HCT116 (cell line): ENCODE results near the gene ARFIP2. TPM values are rescaled to one million over a fixed set of nuclear protein-coding genes. Genes with fewer than 3 reads are reported as not detected.

ENCODE experiments used
- ATAC-seq: fragments of 200-7000 bp; cut with Tn5 transposase; 2 replicates; pipeline ENCODE4 v1.9.1; 2020; ENCODE audit warnings: mild to moderate bottlenecking, moderate library complexity
- BruUV-seq: library from RNA; stranded (reverse); fragments of 400-500 nt; replicated peaks from 2 replicates; lab custom pipeline; 2021; lab: Mats Ljungman, UMichigan
- CTCF ChIA-PET: fragments of 300-600 bp; sonication (Branson Sonifier 250); formaldehyde crosslinking; loops from one replicate; lab custom pipeline; 2021; ENCODE audit warnings: antibody characterized with exemption; lab: Charles Lee
- POLR2A ChIA-PET: fragments of 300-600, 350-600 bp; sonication (Branson Sonifier 250); formaldehyde crosslinking; loops from one replicate; lab custom pipeline; 2021; ENCODE audit warnings: antibody characterized with exemption; lab: Charles Lee
- RAD21 ChIA-PET, 2 experiments: fragments of 300-600 bp; sonication (Branson Sonifier 250); formaldehyde crosslinking; loops; one replicate each; lab custom pipeline; 2023; ENCODE audit warnings: low total read pairs in 2 of 2; ENCODE audit not compliant: uncharacterized antibody in 2 of 2, unreplicated experiment in 2 of 2, low non-redundant PET in 1 of 2; lab: Charles Lee
- DNase-seq: peaks from one replicate; pipeline ENCODE4 v3.0.0-alpha.2; 2010; ENCODE audit warnings: low read depth, low spot score
- H2AFZ ChIP-seq: fragments of 200-600 bp; shearing (Covaris generic), sonication (generic); 2 replicates; pipeline ENCODE4 v1.6.1; 2017; ENCODE audit warnings: low read depth, mixed run types, mixed read lengths, antibody characterized with exemption, low read length; ENCODE audit not compliant: poor library complexity, severe bottlenecking
- H3K27ac ChIP-seq: 2 replicates; pipeline ENCODE4 v1.5.1; 2012; ENCODE audit warnings: low read depth, low read length
- H3K27me3 ChIP-seq: fragments of 200-600 bp; sonication (generic); 2 replicates; pipeline ENCODE4 v1.6.1; 2016; ENCODE audit warnings: mixed run types, low read length, mixed read lengths; ENCODE audit not compliant: insufficient read depth
- H3K36me3 ChIP-seq, 2 experiments: fragments of 200-500 bp in 1 of 2; fragments of 200-600 bp in 1 of 2; sonication (Bioruptor generic) in 1 of 2; sonication (generic) in 1 of 2; 2 replicates each; pipeline versions ENCODE4 v1.5.1 to v1.6.1; 2014 to 2016; ENCODE audit warnings: low read length in 2 of 2, inconsistent platforms in 1 of 2, mixed read lengths in 1 of 2, mixed run types in 1 of 2; ENCODE audit not compliant: insufficient read depth in 2 of 2, control insufficient read depth in 1 of 2
- H3K4me1 ChIP-seq, 2 experiments: fragments of 200-600 bp in 1 of 2; sonication (generic) in 1 of 2; 2 replicates each; pipeline versions ENCODE4 v1.5.1 to v1.6.1; 2012 to 2017; ENCODE audit warnings: low read length in 2 of 2, inconsistent platforms in 1 of 2, mild to moderate bottlenecking in 1 of 2, mixed read lengths in 1 of 2, mixed run types in 1 of 2, moderate library complexity in 1 of 2; ENCODE audit not compliant: insufficient read depth in 2 of 2, control insufficient read depth in 1 of 2
- H3K4me2 ChIP-seq: fragments of 200-600 bp; sonication (generic); 2 replicates; pipeline ENCODE4 v1.6.1; 2017; ENCODE audit warnings: mixed run types, low read length, mixed read lengths
- H3K4me3 ChIP-seq, 2 experiments: fragments of 200-600 bp in 1 of 2; sonication (generic) in 1 of 2; replicated peaks in 1 of 2; 2 replicates each; pipeline ENCODE4 v1.5.1; 2011 to 2016; ENCODE audit warnings: low read length in 2 of 2, control low read depth in 1 of 2, low read depth in 1 of 2, mild to moderate bottlenecking in 1 of 2, mixed read lengths in 1 of 2, mixed run types in 1 of 2
- H3K79me2 ChIP-seq: fragments of 200-600 bp; sonication (generic); 2 replicates; pipeline ENCODE4 v1.6.1; 2017; ENCODE audit warnings: mild to moderate bottlenecking, mixed run types, low read length, moderate library complexity, mixed read lengths; ENCODE audit not compliant: insufficient read depth
- H3K9ac ChIP-seq: fragments of 200-600 bp; sonication (generic); 2 replicates; pipeline ENCODE4 v1.6.1; 2016; ENCODE audit warnings: low read length, mixed read lengths
- H3K9me2 ChIP-seq: fragments of 200-600 bp; sonication (generic), shearing (Covaris generic); 2 replicates; pipeline ENCODE4 v1.6.1; 2017; ENCODE audit warnings: mixed run types, mild to moderate bottlenecking, moderate library complexity; ENCODE audit not compliant: insufficient read depth
- H3K9me3 ChIP-seq, 2 experiments: fragments of 200-500 bp in 1 of 2; fragments of 200-600 bp in 1 of 2; sonication (Bioruptor generic) in 1 of 2; sonication (generic) in 1 of 2; 2 replicates each; pipeline ENCODE4 v1.6.1; 2014 to 2017; ENCODE audit warnings: low read length in 2 of 2, mixed read lengths in 2 of 2, inconsistent platforms in 1 of 2, low read depth in 1 of 2, mild to moderate bottlenecking in 1 of 2, mixed run types in 1 of 2, moderate library complexity in 1 of 2; ENCODE audit not compliant: control insufficient read depth in 1 of 2, insufficient read depth in 1 of 2
- H4K20me1 ChIP-seq: fragments of 200-600 bp; sonication (generic), shearing (Covaris generic); 2 replicates; pipeline ENCODE4 v1.6.1; 2017; ENCODE audit warnings: mixed run types, mild to moderate bottlenecking, moderate library complexity; ENCODE audit not compliant: insufficient read depth
- CBX3 ChIP-seq: IDR thresholded peaks from 2 replicates; pipeline ENCODE4 v1.6.1; 2012; ENCODE audit warnings: low read depth
- ELF1 ChIP-seq: IDR thresholded peaks from 2 replicates; pipeline ENCODE4 v1.6.1; 2012; ENCODE audit warnings: low read depth, borderline replicate concordance
- EZH2 ChIP-seq: fragments of 200-600 bp; sonication (generic); IDR thresholded peaks from 2 replicates; pipeline ENCODE4 v1.6.1; 2017; ENCODE audit warnings: antibody characterized with exemption, mixed run types
- EZH2phosphoT487 ChIP-seq: fragments of 200-600 bp; IDR thresholded peaks from 2 replicates; pipeline ENCODE4 v1.6.1; 2018; ENCODE audit warnings: antibody characterized with exemption, borderline replicate concordance
- JUND ChIP-seq: IDR thresholded peaks from 2 replicates; pipeline ENCODE4 v1.6.1; 2012
- POLR2A ChIP-seq: IDR thresholded peaks from 2 replicates; pipeline ENCODE4 v1.7.0; 2011; ENCODE audit warnings: borderline replicate concordance; ENCODE audit not compliant: insufficient read depth, insufficient read length; ENCODE audit errors: extremely low read depth
- POLR2AphosphoS5 ChIP-seq: IDR thresholded peaks from 2 replicates; pipeline ENCODE4 v1.6.1; 2011; ENCODE audit warnings: mild to moderate bottlenecking, low read depth, low read length, moderate library complexity
- RAD21 ChIP-seq: IDR thresholded peaks from 2 replicates; pipeline ENCODE4 v1.6.1; 2012; ENCODE audit warnings: low read depth, mild to moderate bottlenecking
- SRF ChIP-seq: IDR thresholded peaks from 2 replicates; pipeline ENCODE4 v1.6.1; 2012; ENCODE audit warnings: low read depth
- TCF7L2 ChIP-seq: IDR thresholded peaks from 2 replicates; pipeline ENCODE4 v1.7.0; 2011; ENCODE audit warnings: borderline replicate concordance, inconsistent platforms; ENCODE audit not compliant: insufficient read depth, insufficient read length; ENCODE audit errors: extremely low read depth
- YY1 ChIP-seq: IDR thresholded peaks from 2 replicates; pipeline ENCODE4 v1.6.1; 2011; ENCODE audit warnings: low read length, low read depth, moderate library complexity, mild to moderate bottlenecking; ENCODE audit not compliant: insufficient replicate concordance; ENCODE audit errors: extremely low read depth
- ZFX ChIP-seq: fragments of 450-650 bp; IDR thresholded peaks from 2 replicates; pipeline ENCODE4 v1.6.1; 2017
- ZNF274 ChIP-seq: fragments of 200-500 bp; sonication (Bioruptor generic); IDR thresholded peaks from 2 replicates; pipeline ENCODE4 v1.6.1; 2014; ENCODE audit warnings: mild to moderate bottlenecking, low read depth, low read length, inconsistent platforms
- intact Hi-C: fragments of 100-400 bp; cut with micrococcal nuclease; formaldehyde crosslinking; loops from 2 replicates; pipeline ENCODE4 v1.10.0; 2022
- total RNA-seq: library from RNA; stranded (reverse); gene quantifications from one replicate; pipeline ENCODE4 v1.2.1, GENCODE V29; 2021; ENCODE audit not compliant: unreplicated experiment
- TF ChIP-seq, protein P1 (sequence below): IDR thresholded peaks from 2 replicates; pipeline ENCODE4 v1.6.1; 2012; ENCODE audit warnings: low read depth
- TF ChIP-seq, protein P2 (sequence below): IDR thresholded peaks from 2 replicates; pipeline ENCODE4 v1.6.1; 2012

Gene ARFIP2
- total RNA-seq, 1 experiment from 2014 or later = 77.9 TPM

DNA sequence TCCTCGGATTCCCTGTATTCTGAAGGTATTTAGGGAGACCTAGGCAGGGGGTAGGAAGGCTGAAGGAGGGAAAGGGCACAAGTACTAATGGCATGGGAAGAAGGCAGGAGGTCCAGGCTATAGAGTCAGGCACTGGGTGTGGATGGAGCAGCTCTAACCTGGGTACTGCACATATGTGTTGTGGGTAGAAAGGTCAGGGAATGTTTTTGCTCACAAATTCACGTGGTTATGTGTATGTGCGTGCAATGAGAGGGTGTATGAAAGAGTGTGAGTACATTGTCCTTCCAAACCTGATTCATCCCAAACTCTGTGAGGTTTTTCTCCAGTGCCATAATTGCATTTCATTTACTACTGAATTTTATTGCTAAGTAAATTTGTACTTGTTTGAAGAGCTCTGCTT lies 39.1 kb upstream of the ARFIP2 start:
- H2AFZ ChIP-seq = no peak overlapping the region
- DNase-seq = no peak
- TF ChIP-seq, protein P1, sequence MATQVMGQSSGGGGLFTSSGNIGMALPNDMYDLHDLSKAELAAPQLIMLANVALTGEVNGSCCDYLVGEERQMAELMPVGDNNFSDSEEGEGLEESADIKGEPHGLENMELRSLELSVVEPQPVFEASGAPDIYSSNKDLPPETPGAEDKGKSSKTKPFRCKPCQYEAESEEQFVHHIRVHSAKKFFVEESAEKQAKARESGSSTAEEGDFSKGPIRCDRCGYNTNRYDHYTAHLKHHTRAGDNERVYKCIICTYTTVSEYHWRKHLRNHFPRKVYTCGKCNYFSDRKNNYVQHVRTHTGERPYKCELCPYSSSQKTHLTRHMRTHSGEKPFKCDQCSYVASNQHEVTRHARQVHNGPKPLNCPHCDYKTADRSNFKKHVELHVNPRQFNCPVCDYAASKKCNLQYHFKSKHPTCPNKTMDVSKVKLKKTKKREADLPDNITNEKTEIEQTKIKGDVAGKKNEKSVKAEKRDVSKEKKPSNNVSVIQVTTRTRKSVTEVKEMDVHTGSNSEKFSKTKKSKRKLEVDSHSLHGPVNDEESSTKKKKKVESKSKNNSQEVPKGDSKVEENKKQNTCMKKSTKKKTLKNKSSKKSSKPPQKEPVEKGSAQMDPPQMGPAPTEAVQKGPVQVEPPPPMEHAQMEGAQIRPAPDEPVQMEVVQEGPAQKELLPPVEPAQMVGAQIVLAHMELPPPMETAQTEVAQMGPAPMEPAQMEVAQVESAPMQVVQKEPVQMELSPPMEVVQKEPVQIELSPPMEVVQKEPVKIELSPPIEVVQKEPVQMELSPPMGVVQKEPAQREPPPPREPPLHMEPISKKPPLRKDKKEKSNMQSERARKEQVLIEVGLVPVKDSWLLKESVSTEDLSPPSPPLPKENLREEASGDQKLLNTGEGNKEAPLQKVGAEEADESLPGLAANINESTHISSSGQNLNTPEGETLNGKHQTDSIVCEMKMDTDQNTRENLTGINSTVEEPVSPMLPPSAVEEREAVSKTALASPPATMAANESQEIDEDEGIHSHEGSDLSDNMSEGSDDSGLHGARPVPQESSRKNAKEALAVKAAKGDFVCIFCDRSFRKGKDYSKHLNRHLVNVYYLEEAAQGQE = no peak
- TF ChIP-seq ELF1 (no peak), TCF7L2 (no peak)
- no peak overlapping the region for H3K9ac ChIP-seq
- no peaks in the 10 kb centered on the region for H3K36me3 ChIP-seq
- ChIA-PET CTCF (no interaction called here), POLR2A (no interaction called here), RAD21 (no interaction called here)
- no peaks in the 10 kb centered on the region for H3K9me3 ChIP-seq
- no peak overlapping the region for H3K27ac ChIP-seq
- no peak for ATAC-seq
- no peak overlapping the region for H3K4me3 ChIP-seq
- BruUV-seq = no TSS peak
- no peak overlapping the region for H3K4me2 ChIP-seq
- intact Hi-C loops = no loop called here
- H3K79me2 ChIP-seq = no peaks in the 10 kb centered on the region
- H3K4me1 ChIP-seq = peaks cover 8 to 11% of the 10 kb centered on the region in 2 experiments; a peak in 3 of 4 replicates
- H4K20me1 ChIP-seq = no peaks in the 10 kb centered on the region
- H3K27me3 ChIP-seq = no peaks in the 10 kb centered on the region
- H3K9me2 ChIP-seq = no peaks in the 10 kb centered on the region

DNA sequence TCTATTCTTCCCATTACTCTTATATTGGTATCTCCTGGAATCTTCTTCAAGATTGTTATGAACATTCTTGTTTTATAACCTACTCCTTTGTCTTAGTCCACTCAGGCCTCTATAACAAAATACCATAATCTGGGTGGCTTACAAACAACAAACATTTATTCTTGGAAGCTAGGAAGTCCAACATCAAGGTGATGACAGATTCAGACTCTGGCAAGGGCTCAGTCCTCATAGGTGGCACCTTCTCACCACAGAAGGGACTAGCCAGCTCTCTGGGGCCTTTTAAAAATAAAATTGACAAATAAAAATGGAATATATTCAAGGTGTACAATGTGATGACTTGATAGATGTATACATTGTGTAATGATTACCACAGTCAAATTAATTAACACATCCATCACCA lies 35.7 kb upstream of the ARFIP2 start:
- no peaks in the 10 kb centered on the region for H3K27me3 ChIP-seq
- no peaks in the 10 kb centered on the region for H4K20me1 ChIP-seq
- H2AFZ ChIP-seq = no peak overlapping the region
- no peak overlapping the region for H3K27ac ChIP-seq
- H3K4me2 ChIP-seq = no peak overlapping the region
- ATAC-seq (no peak), DNase-seq (no peak)
- intact Hi-C loops = no loop called here
- H3K4me1 ChIP-seq = no peaks in the 10 kb centered on the region
- H3K36me3 ChIP-seq = no peaks in the 10 kb centered on the region
- H3K9me2 ChIP-seq = no peaks in the 10 kb centered on the region
- CTCF ChIA-PET = no interaction called here
- no peak overlapping the region for H3K4me3 ChIP-seq
- RAD21 ChIA-PET = no interaction called here
- POLR2A ChIA-PET = no interaction called here
- no peaks in the 10 kb centered on the region for H3K79me2 ChIP-seq
- H3K9me3 ChIP-seq = no peaks in the 10 kb centered on the region
- BruUV-seq = no TSS peak
- no peak overlapping the region for H3K9ac ChIP-seq
- TF ChIP-seq POLR2AphosphoS5 (no peak), ZFX (no peak), EZH2phosphoT487 (no peak), CBX3 (no peak), ZNF274 (no peak), EZH2 (no peak), SRF (no peak), JUND (no peak), RAD21 (no peak), YY1 (no peak), POLR2A (no peak)
- TF ChIP-seq, protein P1 = no peak
- TF ChIP-seq, protein P2, sequence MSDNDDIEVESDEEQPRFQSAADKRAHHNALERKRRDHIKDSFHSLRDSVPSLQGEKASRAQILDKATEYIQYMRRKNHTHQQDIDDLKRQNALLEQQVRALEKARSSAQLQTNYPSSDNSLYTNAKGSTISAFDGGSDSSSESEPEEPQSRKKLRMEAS = no peak
